Gastroesophageal sphincter (tissue), 3 donors: Measurements from ENCODE around the gene ABAT.

Source experiments
- EP300 ChIP-seq: sonication (generic); formaldehyde crosslinking; IDR thresholded peaks from one replicate; pipeline ENCODE4 v1.6.1; 2017; ENCODE audit warnings: antibody characterized with exemption, mild to moderate bottlenecking
- POLR2AphosphoS5 ChIP-seq: sonication (generic); formaldehyde crosslinking; IDR thresholded peaks from one replicate; pipeline ENCODE4 v1.6.1; 2017; ENCODE audit warnings: antibody characterized with exemption
- TF ChIP-seq, protein P1 (sequence below), 4 experiments: fragments of 200-600 bp in 2 of 4; fragments of 450-650 bp in 2 of 4; sonication (generic) in 1 of 4; IDR thresholded peaks; one replicate each; pipeline ENCODE4 v1.5.1; 2017 to 2019; ENCODE audit warnings: antibody characterized with exemption in 4 of 4, mild to moderate bottlenecking in 2 of 4, moderate library complexity in 2 of 4

- TF ChIP-seq, protein P1, sequence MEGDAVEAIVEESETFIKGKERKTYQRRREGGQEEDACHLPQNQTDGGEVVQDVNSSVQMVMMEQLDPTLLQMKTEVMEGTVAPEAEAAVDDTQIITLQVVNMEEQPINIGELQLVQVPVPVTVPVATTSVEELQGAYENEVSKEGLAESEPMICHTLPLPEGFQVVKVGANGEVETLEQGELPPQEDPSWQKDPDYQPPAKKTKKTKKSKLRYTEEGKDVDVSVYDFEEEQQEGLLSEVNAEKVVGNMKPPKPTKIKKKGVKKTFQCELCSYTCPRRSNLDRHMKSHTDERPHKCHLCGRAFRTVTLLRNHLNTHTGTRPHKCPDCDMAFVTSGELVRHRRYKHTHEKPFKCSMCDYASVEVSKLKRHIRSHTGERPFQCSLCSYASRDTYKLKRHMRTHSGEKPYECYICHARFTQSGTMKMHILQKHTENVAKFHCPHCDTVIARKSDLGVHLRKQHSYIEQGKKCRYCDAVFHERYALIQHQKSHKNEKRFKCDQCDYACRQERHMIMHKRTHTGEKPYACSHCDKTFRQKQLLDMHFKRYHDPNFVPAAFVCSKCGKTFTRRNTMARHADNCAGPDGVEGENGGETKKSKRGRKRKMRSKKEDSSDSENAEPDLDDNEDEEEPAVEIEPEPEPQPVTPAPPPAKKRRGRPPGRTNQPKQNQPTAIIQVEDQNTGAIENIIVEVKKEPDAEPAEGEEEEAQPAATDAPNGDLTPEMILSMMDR (IDR thresholded peaks at IDR 0.05), result no peak
- TF ChIP-seq POLR2AphosphoS5 (no peak), EP300 (no peak)
Observed at GRCh38 chr16:8714174-8714573, 39.8 kb downstream of the ABAT start.
